AG04449 (cell line): ENCODE data around the gene OLFM4.

Experiments
- CTCF ChIA-PET: fragments of 350-600 bp; formaldehyde crosslinking; extraction: SDS; loops from one replicate; lab custom pipeline; 2021; ENCODE audit warnings: antibody characterized with exemption; lab: Yijun Ruan, JAX
- POLR2A ChIA-PET: fragments of 400-600, 350-600 bp; formaldehyde crosslinking; extraction: SDS; loops from one replicate; lab custom pipeline; 2020; ENCODE audit warnings: antibody characterized with exemption, inconsistent platforms; lab: Yijun Ruan, JAX
- DNase-seq: peaks from one replicate; pipeline ENCODE4 v3.0.0-alpha.2; 2010; ENCODE audit warnings: low read depth, low spot score
- H3K4me3 ChIP-seq: 2 replicates; pipeline ENCODE4 v1.5.1; 2011; ENCODE audit warnings: low read depth, mild to moderate bottlenecking, control low read depth, low read length
- CTCF ChIP-seq: IDR thresholded peaks from one replicate; pipeline ENCODE4 v1.5.1; 2011; ENCODE audit warnings: mild to moderate bottlenecking, moderate library complexity, low read length, control low read depth, inconsistent platforms; ENCODE audit not compliant: insufficient read depth; ENCODE audit errors: missing control alignments

Gene OLFM4

DNA sequence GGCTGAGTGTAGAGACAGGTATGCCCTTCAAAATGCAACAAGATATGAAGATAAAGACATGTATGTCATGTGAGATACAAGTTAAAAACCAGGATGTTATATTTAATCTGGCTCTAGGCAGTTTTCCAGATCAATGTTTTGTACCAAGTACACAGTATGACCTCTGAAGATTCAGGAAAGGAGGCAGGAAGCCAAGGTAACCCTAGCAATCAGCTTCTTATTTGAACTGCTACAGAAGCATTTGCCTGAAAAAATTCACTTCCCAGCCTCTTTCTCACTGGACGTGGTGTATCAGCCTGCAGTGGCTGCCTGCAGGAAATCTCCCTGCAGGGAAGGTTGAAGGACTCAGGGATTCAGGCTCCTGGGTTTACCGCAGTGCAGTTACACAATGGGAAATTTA lies 24.1 kb downstream of the OLFM4 start:
- no peak for TF ChIP-seq CTCF
- DNase-seq: no peak
- POLR2A ChIA-PET: no interaction called here
- no peak overlapping the region for H3K4me3 ChIP-seq
- CTCF ChIA-PET: no interaction called here

GRCh38 chr13:53054569-53054968 lies 26.0 kb downstream of the OLFM4 start:
- CTCF ChIA-PET: no interaction called here

GRCh38 chr13:53058065-53058679 lies 29.6 kb downstream of the OLFM4 start:
- no peak for DNase-seq
- ChIA-PET POLR2A (no interaction called here), CTCF (no interaction called here)
- no peak overlapping the region for H3K4me3 ChIP-seq
- TF ChIP-seq CTCF: no peak

More at GRCh38 chr13:53054569-53054968, 26.0 kb downstream of the OLFM4 start:
- no peak overlapping the region for H3K4me3 ChIP-seq
- POLR2A ChIA-PET: no interaction called here
- no peak for DNase-seq
- TF ChIP-seq CTCF: no peak

DNA sequence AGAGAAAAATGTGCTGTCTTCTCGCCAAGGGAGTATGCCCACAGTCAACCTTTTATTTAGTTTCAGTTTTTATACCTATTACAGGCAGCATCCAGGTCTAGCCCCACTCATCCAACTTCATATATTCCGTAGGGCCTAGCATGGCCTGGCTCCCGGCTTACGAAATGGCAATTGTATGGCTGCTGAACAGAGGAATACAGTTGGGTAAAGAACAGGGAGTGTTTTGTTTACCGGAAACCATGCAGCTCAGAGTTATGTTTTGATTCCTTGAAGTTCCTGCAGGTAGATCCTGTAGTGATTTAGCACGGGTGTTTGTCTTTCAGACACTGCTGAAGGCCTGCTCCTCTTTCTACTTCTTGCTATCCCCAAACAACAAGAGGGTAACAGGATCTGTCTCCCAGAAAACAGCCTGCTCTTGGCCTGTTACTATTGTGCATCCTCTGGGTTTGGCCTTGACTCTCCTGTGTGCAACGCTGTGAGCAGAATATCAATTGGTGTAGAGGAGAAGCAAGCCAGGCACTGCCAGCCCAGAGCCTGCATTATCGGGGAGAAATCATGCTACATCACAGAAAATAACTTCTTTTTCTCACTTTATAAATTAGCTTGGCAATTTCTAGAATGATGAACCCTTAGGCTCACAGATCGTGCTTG lies 32.4 kb downstream of the OLFM4 start:
- CTCF ChIA-PET: no interaction called here
- POLR2A ChIA-PET: no interaction called here
- TF ChIP-seq CTCF: no peak
- DNase-seq: no peak
- H3K4me3 ChIP-seq: no peak overlapping the region

- DNase-seq: no peak
- ChIA-PET POLR2A (no interaction called here), CTCF (no interaction called here)
- H3K4me3 ChIP-seq: no peak overlapping the region
- no peak for TF ChIP-seq CTCF
These were observed 36.1 kb downstream of the OLFM4 start for GRCh38 chr13:53064731-53065130.

- DNase-seq: no peak
- CTCF ChIA-PET: no interaction called here
- no peak for TF ChIP-seq CTCF
- H3K4me3 ChIP-seq: no peak overlapping the region
- POLR2A ChIA-PET: no interaction called here
These were observed 37.8 kb downstream of the OLFM4 start for GRCh38 chr13:53066411-53066810.
